ENCODE data around the gene EPHB1.
A peak's percentile ranks its signal among the peaks of the same experiment; 100 is the strongest.

The EPHB1 gene

GRCh38 chr3:135166266-135166825 lies 371.3 kb downstream of the EPHB1 start:
- Histone ChIP-seq H3K36me3 (ENCODE audit: control insufficient read depth, insufficient read depth, low read length) (peaks cover 3% of the 10 kb centered on the region), H3K27me3 (ENCODE audit: control insufficient read depth, insufficient read depth, low read length, poor library complexity, severe bottlenecking) (no peaks in the 10 kb centered on the region), H3K4me1 (ENCODE audit: control insufficient read depth, insufficient read depth, low read length) (peaks cover 13% of the 10 kb centered on the region), H3K4me3 (ENCODE audit: insufficient read depth, low read depth, low read length) (no peak overlapping the region), H3K27ac (ENCODE audit: insufficient read depth, low read depth, low read length, poor library complexity, severe bottlenecking) (no peak overlapping the region), H3K9me3 (ENCODE audit: control insufficient read depth, low read length) (no peaks in the 10 kb centered on the region)
- WGBS, 2 experiments: 90 to 93% methylated on average over 4 of the region's 4 CpGs

GRCh38 chr3:135168822-135169221 lies 373.8 kb downstream of the EPHB1 start:
- Histone ChIP-seq H3K27me3 (ENCODE audit: control insufficient read depth, insufficient read depth, low read length, poor library complexity, severe bottlenecking) (no peaks in the 10 kb centered on the region), H3K27ac (ENCODE audit: insufficient read depth, low read depth, low read length, poor library complexity, severe bottlenecking) (no peak overlapping the region), H3K4me3 (ENCODE audit: insufficient read depth, low read depth, low read length) (no peak overlapping the region), H3K36me3 (ENCODE audit: control insufficient read depth, insufficient read depth, low read length) (peaks cover 3% of the 10 kb centered on the region), H3K9me3 (ENCODE audit: control insufficient read depth, low read length) (no peaks in the 10 kb centered on the region), H3K4me1 (ENCODE audit: control insufficient read depth, insufficient read depth, low read length) (peaks cover 9% of the 10 kb centered on the region)
- 93 to 94% methylated on average over 4 of the region's 4 CpGs for WGBS, 2 experiments

GRCh38 chr3:135169651-135170050 lies 374.6 kb downstream of the EPHB1 start:
- H3K27ac ChIP-seq (ENCODE audit: insufficient read depth, low read depth, low read length, poor library complexity, severe bottlenecking): peak overlapping the region; percentile 59
- H3K4me1 ChIP-seq (ENCODE audit: control insufficient read depth, insufficient read depth, low read length): peaks cover 9% of the 10 kb centered on the region
- H3K27me3 ChIP-seq (ENCODE audit: control insufficient read depth, insufficient read depth, low read length, poor library complexity, severe bottlenecking): no peaks in the 10 kb centered on the region
- no peaks in the 10 kb centered on the region for H3K9me3 ChIP-seq (ENCODE audit: control insufficient read depth, low read length)
- peaks cover 3% of the 10 kb centered on the region for H3K36me3 ChIP-seq (ENCODE audit: control insufficient read depth, insufficient read depth, low read length)
- no peak overlapping the region for H3K4me3 ChIP-seq (ENCODE audit: insufficient read depth, low read depth, low read length)
- WGBS, 2 experiments: 82 to 87% methylated on average over 2 of the region's 2 CpGs

GRCh38 chr3:135170732-135171131 lies 375.7 kb downstream of the EPHB1 start:
- H3K4me1 ChIP-seq (ENCODE audit: control insufficient read depth, insufficient read depth, low read length): peaks cover 9% of the 10 kb centered on the region
- 83 to 95% methylated on average over 1 of the region's 1 CpG for WGBS, 2 experiments
- no peaks in the 10 kb centered on the region for H3K27me3 ChIP-seq (ENCODE audit: control insufficient read depth, insufficient read depth, low read length, poor library complexity, severe bottlenecking)
- H3K9me3 ChIP-seq (ENCODE audit: control insufficient read depth, low read length): no peaks in the 10 kb centered on the region
- no peak overlapping the region for H3K4me3 ChIP-seq (ENCODE audit: insufficient read depth, low read depth, low read length)
- peaks cover 3% of the 10 kb centered on the region for H3K36me3 ChIP-seq (ENCODE audit: control insufficient read depth, insufficient read depth, low read length)
- H3K27ac ChIP-seq (ENCODE audit: insufficient read depth, low read depth, low read length, poor library complexity, severe bottlenecking): no peak overlapping the region

GRCh38 chr3:135172191-135172869 lies 377.3 kb downstream of the EPHB1 start:
- peaks cover 9% of the 10 kb centered on the region for H3K4me1 ChIP-seq (ENCODE audit: control insufficient read depth, insufficient read depth, low read length)
- no peak overlapping the region for H3K4me3 ChIP-seq (ENCODE audit: insufficient read depth, low read depth, low read length)
- no peak overlapping the region for H3K27ac ChIP-seq (ENCODE audit: insufficient read depth, low read depth, low read length, poor library complexity, severe bottlenecking)
- no peaks in the 10 kb centered on the region for H3K27me3 ChIP-seq (ENCODE audit: control insufficient read depth, insufficient read depth, low read length, poor library complexity, severe bottlenecking)
- H3K9me3 ChIP-seq (ENCODE audit: control insufficient read depth, low read length): no peaks in the 10 kb centered on the region
- WGBS, 2 experiments: 89 to 90% methylated on average over 3 of the region's 3 CpGs
- H3K36me3 ChIP-seq (ENCODE audit: control insufficient read depth, insufficient read depth, low read length): no peaks in the 10 kb centered on the region

GRCh38 chr3:135175728-135176277 lies 380.7 kb downstream of the EPHB1 start:
- WGBS, 2 experiments: 88 to 94% methylated on average over 5 of the region's 5 CpGs
- no peaks in the 10 kb centered on the region for H3K9me3 ChIP-seq (ENCODE audit: control insufficient read depth, low read length)

GRCh38 chr3:135176881-135177280 lies 381.8 kb downstream of the EPHB1 start:
- no peaks in the 10 kb centered on the region for H3K27me3 ChIP-seq (ENCODE audit: control insufficient read depth, insufficient read depth, low read length, poor library complexity, severe bottlenecking)
- no peaks in the 10 kb centered on the region for H3K4me1 ChIP-seq (ENCODE audit: control insufficient read depth, insufficient read depth, low read length)
- 93 to 95% methylated on average over 9 of the region's 9 CpGs for whole genome bisulfite sequencing, 2 experiments
- no peak overlapping the region for H3K4me3 ChIP-seq (ENCODE audit: insufficient read depth, low read depth, low read length)
- H3K9me3 ChIP-seq (ENCODE audit: control insufficient read depth, low read length): no peaks in the 10 kb centered on the region
- no peak overlapping the region for H3K27ac ChIP-seq (ENCODE audit: insufficient read depth, low read depth, low read length, poor library complexity, severe bottlenecking)
- no peaks in the 10 kb centered on the region for H3K36me3 ChIP-seq (ENCODE audit: control insufficient read depth, insufficient read depth, low read length)

More at GRCh38 chr3:135175728-135176277, 380.7 kb downstream of the EPHB1 start:
- no peaks in the 10 kb centered on the region for H3K27me3 ChIP-seq (ENCODE audit: control insufficient read depth, insufficient read depth, low read length, poor library complexity, severe bottlenecking)
- no peak overlapping the region for H3K27ac ChIP-seq (ENCODE audit: insufficient read depth, low read depth, low read length, poor library complexity, severe bottlenecking)
- H3K36me3 ChIP-seq (ENCODE audit: control insufficient read depth, insufficient read depth, low read length): no peaks in the 10 kb centered on the region
- H3K4me3 ChIP-seq (ENCODE audit: insufficient read depth, low read depth, low read length): no peak overlapping the region
- H3K4me1 ChIP-seq (ENCODE audit: control insufficient read depth, insufficient read depth, low read length): no peaks in the 10 kb centered on the region

GRCh38 chr3:135178566-135178965 lies 383.5 kb downstream of the EPHB1 start:
- Histone ChIP-seq H3K9me3 (ENCODE audit: control insufficient read depth, low read length) (no peaks in the 10 kb centered on the region), H3K27ac (ENCODE audit: insufficient read depth, low read depth, low read length, poor library complexity, severe bottlenecking) (no peak overlapping the region), H3K36me3 (ENCODE audit: control insufficient read depth, insufficient read depth, low read length) (no peaks in the 10 kb centered on the region), H3K4me3 (ENCODE audit: insufficient read depth, low read depth, low read length) (no peak overlapping the region), H3K4me1 (ENCODE audit: control insufficient read depth, insufficient read depth, low read length) (no peaks in the 10 kb centered on the region), H3K27me3 (ENCODE audit: control insufficient read depth, insufficient read depth, low read length, poor library complexity, severe bottlenecking) (no peaks in the 10 kb centered on the region)
- WGBS, 2 experiments: 98 to 100% methylated on average over 1 to 2 of the region's 2 CpGs

GRCh38 chr3:135181408-135181807 lies 386.3 kb downstream of the EPHB1 start:
- no peak overlapping the region for H3K4me3 ChIP-seq (ENCODE audit: insufficient read depth, low read depth, low read length)
- 87 to 95% methylated on average over 2 to 3 of the region's 3 CpGs for WGBS, 2 experiments
- no peaks in the 10 kb centered on the region for H3K9me3 ChIP-seq (ENCODE audit: control insufficient read depth, low read length)
- no peaks in the 10 kb centered on the region for H3K27me3 ChIP-seq (ENCODE audit: control insufficient read depth, insufficient read depth, low read length, poor library complexity, severe bottlenecking)
- H3K4me1 ChIP-seq (ENCODE audit: control insufficient read depth, insufficient read depth, low read length): no peaks in the 10 kb centered on the region
- H3K27ac ChIP-seq (ENCODE audit: insufficient read depth, low read depth, low read length, poor library complexity, severe bottlenecking): no peak overlapping the region
- no peaks in the 10 kb centered on the region for H3K36me3 ChIP-seq (ENCODE audit: control insufficient read depth, insufficient read depth, low read length)

- WGBS, 2 experiments: 98% methylated on average over 3 of the region's 3 CpGs
- H3K36me3 ChIP-seq (ENCODE audit: control insufficient read depth, insufficient read depth, low read length): no peaks in the 10 kb centered on the region
- no peaks in the 10 kb centered on the region for H3K9me3 ChIP-seq (ENCODE audit: control insufficient read depth, low read length)
- H3K4me1 ChIP-seq (ENCODE audit: control insufficient read depth, insufficient read depth, low read length): no peaks in the 10 kb centered on the region
- H3K27me3 ChIP-seq (ENCODE audit: control insufficient read depth, insufficient read depth, low read length, poor library complexity, severe bottlenecking): no peaks in the 10 kb centered on the region
- no peak overlapping the region for H3K4me3 ChIP-seq (ENCODE audit: insufficient read depth, low read depth, low read length)
- no peak overlapping the region for H3K27ac ChIP-seq (ENCODE audit: insufficient read depth, low read depth, low read length, poor library complexity, severe bottlenecking)
These were observed 387.4 kb downstream of the EPHB1 start for GRCh38 chr3:135182364-135182998.
